Upper lobe of left lung (tissue), 4 donors: Measurements from ENCODE around the gene MMS22L.

Experiments
- CTCF ChIP-seq, 6 experiments: fragments of 450-650 bp in 4 of 6; fragments of 200-600 bp in 2 of 6; sonication (generic) in 2 of 6; IDR thresholded peaks; one replicate each; pipeline ENCODE4 v1.5.1; 2016 to 2019; ENCODE audit warnings: antibody characterized with exemption in 6 of 6
- EP300 ChIP-seq, 4 donors: sonication (generic); formaldehyde crosslinking; IDR thresholded peaks; one replicate each; pipeline ENCODE4 v1.5.1; 2017; ENCODE audit warnings: antibody characterized with exemption in 4 of 4, control low read depth in 2 of 4
- POLR2A ChIP-seq, 4 donors: fragments of 450-650 bp; IDR thresholded peaks; one replicate each; pipeline ENCODE4 v1.5.1; 2016 to 2017; ENCODE audit warnings: antibody characterized with exemption in 4 of 4, mild to moderate bottlenecking in 2 of 4
- POLR2AphosphoS5 ChIP-seq, 2 donors: sonication (generic); formaldehyde crosslinking; IDR thresholded peaks; one replicate each; pipeline ENCODE4 v1.5.1; 2017; ENCODE audit warnings: antibody characterized with exemption in 2 of 2

GRCh38 chr6:97269821-97270220, 13.2 kb downstream of the MMS22L start:
- TF ChIP-seq CTCF (IDR thresholded peaks at IDR 0.05), result no peak
- no peak for TF ChIP-seq POLR2AphosphoS5 (IDR thresholded peaks at IDR 0.05)
- TF ChIP-seq POLR2A (IDR thresholded peaks at IDR 0.05), result no peak
- TF ChIP-seq EP300 (IDR thresholded peaks at IDR 0.05), result no peak
